Stimulated activated CD4-positive, alpha-beta T cell treated with anti-CD3 and anti-CD28 coated beads, Interleukin-2, amount 100 ng/mL, for 4 hours (primary cell): ENCODE results near the gene PREPL.

ENCODE experiments used
- DNase-seq: peaks from one replicate; pipeline ENCODE4 v3.0.0-alpha.2; 2020; ENCODE audit warnings: low read depth

Gene PREPL

GRCh38 chr2:44295633-44296359 lies 65.5 kb downstream of the PREPL start:
- DNase-seq = no peak

- no peak for DNase-seq
Measured at GRCh38 chr2:44295113-44295512, 66.2 kb downstream of the PREPL start.

- no peak for DNase-seq
Measured at GRCh38 chr2:44291281-44292248, 69.7 kb downstream of the PREPL start.

GRCh38 chr2:44290261-44290660 lies 71.0 kb downstream of the PREPL start:
- no peak for DNase-seq

- DNase-seq = no peak
Measured at GRCh38 chr2:44286884-44287638, 74.2 kb downstream of the PREPL start.

- DNase-seq = no peak
Measured at GRCh38 chr2:44286119-44286883, 75.0 kb downstream of the PREPL start.

GRCh38 chr2:44285174-44285573 lies 76.1 kb downstream of the PREPL start:
- no peak for DNase-seq

- no peak for DNase-seq
Measured at GRCh38 chr2:44283116-44283666, 78.1 kb downstream of the PREPL start.

GRCh38 chr2:44280869-44281268 lies 80.4 kb downstream of the PREPL start:
- no peak for DNase-seq

- no peak for DNase-seq
Measured at GRCh38 chr2:44277541-44277940, 83.8 kb downstream of the PREPL start.

- DNase-seq = no peak
Measured at GRCh38 chr2:44275927-44276303, 85.4 kb downstream of the PREPL start.

GRCh38 chr2:44273596-44273995 lies 87.7 kb downstream of the PREPL start:
- DNase-seq = no peak

GRCh38 chr2:44273076-44273475 lies 88.2 kb downstream of the PREPL start:
- no peak for DNase-seq

- DNase-seq = no peak
Measured at GRCh38 chr2:44271296-44271695, 90.0 kb downstream of the PREPL start.

- DNase-seq = no peak
Measured at GRCh38 chr2:44269831-44270230, 91.5 kb downstream of the PREPL start.

- DNase-seq = no peak
Measured at GRCh38 chr2:44267796-44268648, 93.3 kb downstream of the PREPL start.
